Small intestine (tissue), 7 donors: ENCODE data around the gene LSR. TPM values are rescaled to one million over a fixed set of nuclear protein-coding genes. Genes with fewer than 3 reads are reported as not detected.
"Not testable (repeated sequence)": the region's sequence is repeated elsewhere in the genome, so short reads cannot be mapped to it uniquely, and the experiment has no call there.

Experiments used
- DNase-seq, 2 donors: peaks; one replicate each; pipeline versions ENCODE4 v3.0.0 to v3.0.0-alpha.2; 2013
- FAIRE-seq: peaks from 2 replicates; lab custom pipeline; 2012; peaks lifted over from hg19 to GRCh38; lab: Jason Lieb, UNC
- H3K27ac ChIP-seq, 3 donors: one replicate each; pipeline ENCODE4 v1.5.1; 2013; ENCODE audit warnings: low read length in 2 of 3, mild to moderate bottlenecking in 2 of 3, control low read depth in 1 of 3, inconsistent platforms in 1 of 3, low read depth in 1 of 3, moderate library complexity in 1 of 3
- H3K27me3 ChIP-seq, 3 donors: one replicate each; pipeline ENCODE4 v1.6.1; 2013; ENCODE audit warnings: low read length in 3 of 3, inconsistent platforms in 1 of 3; ENCODE audit not compliant: control insufficient read depth in 3 of 3, insufficient read depth in 3 of 3
- H3K36me3 ChIP-seq, 3 donors: one replicate each; pipeline ENCODE4 v1.6.1; 2013; ENCODE audit warnings: low read length in 3 of 3, inconsistent platforms in 1 of 3, low read depth in 1 of 3, mild to moderate bottlenecking in 1 of 3, moderate library complexity in 1 of 3; ENCODE audit not compliant: control insufficient read depth in 3 of 3, insufficient read depth in 2 of 3
- H3K4me1 ChIP-seq, 3 donors: one replicate each; pipeline ENCODE4 v1.6.1; 2013; ENCODE audit warnings: low read length in 2 of 3, inconsistent platforms in 1 of 3, low read depth in 1 of 3, mild to moderate bottlenecking in 1 of 3, moderate library complexity in 1 of 3; ENCODE audit not compliant: control insufficient read depth in 3 of 3, insufficient read depth in 2 of 3
- H3K4me3 ChIP-seq, 3 donors: one replicate each; pipeline ENCODE4 v1.5.1; 2013; ENCODE audit warnings: low read length in 3 of 3, control low read depth in 1 of 3, inconsistent platforms in 1 of 3, low read depth in 1 of 3, mild to moderate bottlenecking in 1 of 3, moderate library complexity in 1 of 3
- H3K9me3 ChIP-seq, 2 donors: one replicate each; pipeline ENCODE4 v1.6.1; 2013; ENCODE audit warnings: low read depth in 1 of 2, low read length in 1 of 2; ENCODE audit not compliant: control insufficient read depth in 2 of 2, insufficient read depth in 1 of 2
- WGBS, 3 donors: extraction: QIAGEN DNeasy Blood & Tissue Kit; methylation state at CpG; one replicate each; pipeline ENCODE4 v1.1.7; 2013; 5-methylcytosine and 5-hydroxymethylcytosine counted together
- polyA plus RNA-seq, 4 donors: library from polyadenylated mRNA; stranded (reverse) in 3 of 4; unstranded in 1 of 4; fragments of 200-250 nt in 3 of 4; fragments of 120-200 nt in 1 of 4; gene quantifications; one replicate each; pipeline versions ENCODE4 v1.2.1 to v1.2.3, GENCODE V29; 2013
- donor health status: healthy with polysubstance abuse.
- donor health status: control.
- donor health status: control.
- donor health status: Bipolar disorder and iron deficiency.
- donor health status: healthy.

LSR gene
- polyA plus RNA-seq, 4 donors = 51.6 to 136 (median 98.7) TPM

DNA sequence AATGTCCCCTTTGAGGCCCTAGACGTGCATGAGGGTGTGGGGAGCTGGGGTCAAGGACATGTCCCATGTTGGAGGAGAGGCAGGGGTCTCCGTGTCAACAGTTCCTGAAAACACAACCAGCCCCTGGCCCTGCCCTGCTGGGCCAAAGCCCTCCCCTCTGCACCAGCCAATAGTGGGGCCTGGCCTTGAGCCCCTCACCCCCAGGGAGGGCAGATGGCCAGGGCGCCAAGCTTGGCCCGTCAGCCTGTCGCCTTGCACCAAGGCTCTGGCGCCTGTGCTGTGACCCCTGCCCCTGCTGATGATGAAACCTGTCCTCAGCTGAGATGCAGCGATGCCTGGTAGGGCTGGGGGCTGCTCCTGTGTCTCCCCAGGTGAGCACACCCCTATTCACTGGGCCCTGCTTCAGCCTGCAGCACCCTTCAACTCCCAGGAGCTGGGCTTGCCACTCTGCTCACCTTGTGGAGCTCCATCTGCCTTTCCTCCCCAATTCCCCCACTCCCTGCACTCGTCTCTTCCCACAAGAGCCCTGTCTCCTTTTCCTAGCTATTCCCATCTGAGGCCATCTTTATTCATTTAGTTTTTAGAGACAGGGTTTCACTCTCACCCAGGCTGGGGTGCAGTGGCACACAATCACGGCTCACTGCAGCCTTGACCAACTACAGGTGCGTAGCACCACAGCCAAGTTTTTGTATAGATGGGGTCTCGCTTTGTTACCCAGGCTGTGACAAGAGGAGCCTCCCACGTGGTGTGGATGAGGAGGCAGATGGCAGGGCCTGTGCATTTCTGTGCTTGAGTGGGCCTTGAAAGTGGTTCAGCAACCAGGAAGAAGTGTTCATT, 31.4 kb downstream of the LSR start:
- H3K36me3 ChIP-seq = peaks cover 0 to 49% (median 0%) of the 10 kb centered on the region in 3 donors
- WGBS, 3 donors = 49 to 65% (median 63%) methylated on average over 9 to 12 of the region's 12 CpGs
- H3K27me3 ChIP-seq = peaks cover 0 to 18% (median 4%) of the 10 kb centered on the region in 3 donors
- DNase-seq (no peak), FAIRE-seq (no peak)
- no peak overlapping the region for H3K27ac ChIP-seq
- no peaks in the 10 kb centered on the region for H3K9me3 ChIP-seq
- no peak overlapping the region for H3K4me3 ChIP-seq
- H3K4me1 ChIP-seq = no peaks in the 10 kb centered on the region

DNA sequence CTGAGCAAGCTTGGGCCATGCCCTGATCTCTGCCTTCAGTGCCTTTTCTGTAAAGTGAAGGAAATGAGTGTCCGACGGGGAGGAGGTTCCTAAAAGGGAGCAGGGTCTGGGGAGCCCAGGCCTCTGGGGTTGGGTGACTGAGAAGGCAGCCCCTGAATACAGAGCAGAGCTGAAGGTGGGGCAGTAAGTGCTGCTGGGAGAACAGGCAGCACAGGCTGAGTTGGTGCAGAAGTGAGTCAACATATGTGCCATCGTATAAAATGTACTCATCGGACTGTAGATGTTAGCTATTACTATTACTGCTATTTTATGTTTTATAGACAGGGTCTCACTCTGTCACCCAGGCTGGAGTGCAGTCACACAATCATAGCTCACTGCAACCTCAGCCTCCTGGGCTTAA, 32.5 kb downstream of the LSR start:
- no peaks in the 10 kb centered on the region for H3K9me3 ChIP-seq
- H3K36me3 ChIP-seq = peaks cover 0 to 42% (median 0%) of the 10 kb centered on the region in 3 donors
- H3K4me1 ChIP-seq = no peaks in the 10 kb centered on the region
- no peak overlapping the region for H3K27ac ChIP-seq
- no peak overlapping the region for H3K4me3 ChIP-seq
- DNase-seq (no peak), FAIRE-seq (no peak)
- WGBS, 3 donors = 33 to 63% (median 50%) methylated on average over 4 of the region's 4 CpGs
- H3K27me3 ChIP-seq = peaks cover 0 to 18% (median 4%) of the 10 kb centered on the region in 3 donors

DNA sequence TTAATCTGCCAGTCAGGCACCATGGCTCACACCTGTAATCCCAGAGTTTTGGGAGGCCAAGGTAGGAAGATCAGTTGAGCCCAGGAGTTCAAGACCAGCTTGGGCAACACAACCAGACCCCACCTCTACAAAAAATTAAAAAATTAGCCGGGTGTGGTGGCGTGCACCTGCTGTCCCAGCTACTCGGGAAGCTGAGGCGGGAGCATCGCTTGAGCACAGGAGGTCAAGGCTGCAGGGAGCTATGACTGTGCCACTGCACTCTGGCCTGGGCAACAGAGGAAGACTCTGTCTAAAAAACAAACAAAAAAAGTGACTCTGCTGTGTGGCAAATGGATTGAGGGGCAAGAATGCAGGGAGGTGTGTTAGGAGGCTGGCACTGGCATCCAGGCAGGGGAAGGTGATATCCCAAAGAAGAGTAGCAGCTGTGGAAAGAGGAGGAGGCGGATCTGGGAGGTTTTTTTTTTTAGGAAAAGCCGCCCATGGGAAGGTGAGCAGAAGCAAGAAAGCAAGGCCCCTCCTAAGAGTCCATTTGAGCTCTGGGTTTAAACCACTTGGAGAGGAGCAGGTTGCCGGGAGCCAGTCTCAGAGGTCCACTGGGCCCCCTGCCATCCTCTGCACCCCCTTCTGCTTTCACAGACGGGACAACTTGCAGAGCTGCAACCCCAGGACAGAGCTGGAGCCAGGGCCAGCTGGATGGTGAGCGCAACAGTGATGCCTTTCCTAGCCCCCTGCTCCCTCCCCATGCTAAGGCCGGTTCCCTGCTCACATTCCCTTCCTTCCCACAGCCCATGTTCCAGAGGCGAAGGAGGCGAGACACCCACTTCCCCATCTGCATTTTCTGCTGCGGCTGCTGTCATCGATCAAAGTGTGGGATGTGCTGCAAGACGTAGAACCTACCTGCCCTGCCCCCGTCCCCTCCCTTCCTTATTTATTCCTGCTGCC, 35.6 kb downstream of the LSR start:
- H3K27me3 ChIP-seq = peaks cover 0 to 18% (median 4%) of the 10 kb centered on the region in 3 donors
- no peaks in the 10 kb centered on the region for H3K9me3 ChIP-seq
- FAIRE-seq (no peak), DNase-seq (no peak)
- H3K27ac ChIP-seq = no peak overlapping the region
- no peak overlapping the region for H3K4me3 ChIP-seq
- WGBS, 3 donors = 76 to 85% (median 84%) methylated on average over 16 to 17 of the region's 17 CpGs
- no peaks in the 10 kb centered on the region for H3K4me1 ChIP-seq
- H3K36me3 ChIP-seq = peaks cover 0 to 11% (median 0%) of the 10 kb centered on the region in 3 donors

DNA sequence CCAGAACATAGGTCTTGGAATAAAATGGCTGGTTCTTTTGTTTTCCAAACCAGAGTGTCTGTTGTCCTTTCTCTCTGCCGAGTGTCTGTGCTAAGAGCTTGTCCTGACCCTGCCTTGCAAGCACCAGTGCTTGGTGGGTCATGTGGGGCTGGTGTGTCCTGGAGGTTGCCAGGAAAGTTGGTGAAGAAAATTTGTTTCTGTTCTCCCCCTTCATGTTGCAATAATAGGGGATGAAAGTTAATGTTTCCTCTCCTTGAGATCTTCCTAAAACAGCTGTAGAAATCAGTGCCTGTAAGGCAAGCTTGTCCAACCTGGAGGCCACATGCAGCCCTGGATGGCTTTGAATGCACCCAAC, 36.3 kb downstream of the LSR start:
- peaks cover 0 to 4% (median 0%) of the 10 kb centered on the region in 3 donors for H3K36me3 ChIP-seq
- peaks cover 0 to 18% (median 4%) of the 10 kb centered on the region in 3 donors for H3K27me3 ChIP-seq
- WGBS, 3 donors = 58 to 75% (median 62%) methylated on average over 1 of the region's 1 CpG
- H3K4me1 ChIP-seq = no peaks in the 10 kb centered on the region
- FAIRE-seq = no peak
- DNase-seq = no peak
- H3K27ac ChIP-seq = no peak overlapping the region
- no peaks in the 10 kb centered on the region for H3K9me3 ChIP-seq
- no peak overlapping the region for H3K4me3 ChIP-seq

DNA sequence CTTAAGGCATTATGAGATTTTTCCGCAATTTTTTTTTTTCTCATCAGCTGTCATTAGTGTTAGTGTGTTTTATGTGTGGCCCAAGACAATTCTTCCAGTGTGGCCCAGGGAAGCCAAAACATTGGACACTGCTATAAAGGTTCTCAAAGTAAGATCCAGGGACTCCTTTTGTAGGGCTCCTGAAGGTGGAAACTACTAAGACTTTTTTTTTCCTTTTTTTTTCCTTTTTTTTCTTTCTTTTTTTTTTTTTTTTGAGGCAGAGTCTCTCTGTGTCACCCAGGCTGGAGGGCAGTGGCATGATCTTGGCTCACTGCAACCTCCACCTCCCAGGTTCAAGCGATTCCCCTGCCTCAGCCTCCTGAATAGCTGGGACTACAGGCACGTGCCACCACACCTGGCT, 36.7 kb downstream of the LSR start:
- H3K4me1 ChIP-seq, H3K9me3 ChIP-seq, H3K27ac ChIP-seq, FAIRE-seq, H3K4me3 ChIP-seq, H3K36me3 ChIP-seq, DNase-seq: not testable (repeated sequence)
- peaks cover 0 to 18% (median 4%) of the 10 kb centered on the region in 3 donors for H3K27me3 ChIP-seq
- 80 to 92% (median 91%) methylated on average over 3 of the region's 3 CpGs for WGBS, 3 donors

DNA sequence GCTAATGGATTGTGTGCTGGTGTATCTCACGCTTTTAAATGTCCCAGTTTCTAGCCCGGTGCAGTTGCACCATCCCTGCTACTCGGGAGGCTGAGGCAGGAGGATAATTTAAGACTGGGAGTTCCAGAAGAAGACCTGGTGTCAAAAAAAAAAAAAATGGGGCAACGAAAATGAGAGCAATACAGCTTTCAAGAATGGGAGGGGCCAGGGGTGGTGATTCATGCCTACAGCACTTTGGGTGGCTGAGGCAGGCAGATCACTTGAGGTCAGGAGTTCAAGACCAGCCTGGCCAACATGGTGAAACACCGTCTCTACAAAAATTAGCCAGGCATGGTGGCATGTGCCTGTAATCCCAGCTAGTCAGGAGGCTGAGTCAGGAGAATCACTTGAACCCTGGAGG, 37.3 kb downstream of the LSR start:
- not testable (repeated sequence) for H3K27ac ChIP-seq, H3K4me3 ChIP-seq, H3K36me3 ChIP-seq, H3K9me3 ChIP-seq, H3K4me1 ChIP-seq, DNase-seq, FAIRE-seq
- H3K27me3 ChIP-seq = peaks cover 0 to 18% (median 4%) of the 10 kb centered on the region in 3 donors
- WGBS, 3 donors = 70 to 77% (median 77%) methylated on average over 5 of the region's 5 CpGs

- H3K36me3 ChIP-seq = no peaks in the 10 kb centered on the region
- no peak overlapping the region for H3K27ac ChIP-seq
- H3K9me3 ChIP-seq = no peaks in the 10 kb centered on the region
- FAIRE-seq = no peak
- H3K4me3 ChIP-seq = no peak overlapping the region
- no peak for DNase-seq
- peaks cover 0 to 6% (median 4%) of the 10 kb centered on the region in 3 donors for H3K27me3 ChIP-seq
- no peaks in the 10 kb centered on the region for H3K4me1 ChIP-seq
- WGBS, 3 donors = 77 to 92% (median 90%) methylated on average over 9 to 10 of the region's 10 CpGs
These were observed 38.9 kb downstream of the LSR start for GRCh38 chr19:35287713-35288112.

- Histone ChIP-seq H3K27ac (no peak overlapping the region), H3K4me1 (no peaks in the 10 kb centered on the region), H3K27me3 (peaks cover 0 to 2% (median 2%) of the 10 kb centered on the region in 3 donors), H3K4me3 (no peak overlapping the region), H3K36me3 (no peaks in the 10 kb centered on the region), H3K9me3 (no peaks in the 10 kb centered on the region)
- WGBS, 3 donors = 49 to 62% (median 54%) methylated on average over 2 of the region's 2 CpGs
- FAIRE-seq = no peak
- no peak for DNase-seq
These were observed 39.5 kb downstream of the LSR start for GRCh38 chr19:35288331-35288730.
